GM13977 (cell line): Measurements from ENCODE around the gene EGFL7.

Source experiments
- DNase-seq: peaks from one replicate; pipeline ENCODE4 v3.0.0; 2012; ENCODE audit warnings: low spot score
- in situ Hi-C: fragments of 300-500 bp; cut with MboI; formaldehyde crosslinking; loops from one replicate; pipeline ENCODE4 v1.12.0; 2022; ENCODE audit warnings: low sequenced_read_pairs, low pct_unique_long_range_greater_than_20kb, mixed read lengths, inconsistent platforms; ENCODE audit not compliant: unreplicated experiment
- TF ChIP-seq, protein P1 (sequence below): IDR thresholded peaks from 2 replicates; pipeline ENCODE4 v1.5.1; 2012; ENCODE audit warnings: mild to moderate bottlenecking, control low read depth; ENCODE audit not compliant: insufficient read depth; ENCODE audit errors: extremely low read depth, missing control alignments

Gene EGFL7

DNA sequence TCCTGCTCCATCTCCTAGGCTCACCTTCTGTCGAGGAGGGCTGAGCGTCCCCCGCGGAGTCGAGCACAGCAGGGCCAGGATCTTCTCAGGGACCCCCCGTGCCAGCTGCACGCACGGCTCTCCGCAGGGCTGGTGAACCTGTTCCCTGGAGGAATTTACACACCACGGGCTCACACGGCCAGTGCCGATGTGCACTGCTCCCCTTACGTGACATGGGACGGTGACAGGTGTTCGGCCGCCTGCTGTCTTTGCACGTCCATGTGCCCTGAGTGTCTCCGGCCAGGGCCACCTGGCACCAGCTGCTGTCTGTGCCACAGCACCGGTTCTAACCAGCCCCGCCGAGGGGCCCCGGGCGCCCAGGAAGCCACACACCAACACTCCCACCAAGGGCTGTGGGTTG lies 33.2 kb downstream of the EGFL7 start:
- in situ Hi-C loops: no loop called here
- no peak for DNase-seq
- TF ChIP-seq, protein P1, sequence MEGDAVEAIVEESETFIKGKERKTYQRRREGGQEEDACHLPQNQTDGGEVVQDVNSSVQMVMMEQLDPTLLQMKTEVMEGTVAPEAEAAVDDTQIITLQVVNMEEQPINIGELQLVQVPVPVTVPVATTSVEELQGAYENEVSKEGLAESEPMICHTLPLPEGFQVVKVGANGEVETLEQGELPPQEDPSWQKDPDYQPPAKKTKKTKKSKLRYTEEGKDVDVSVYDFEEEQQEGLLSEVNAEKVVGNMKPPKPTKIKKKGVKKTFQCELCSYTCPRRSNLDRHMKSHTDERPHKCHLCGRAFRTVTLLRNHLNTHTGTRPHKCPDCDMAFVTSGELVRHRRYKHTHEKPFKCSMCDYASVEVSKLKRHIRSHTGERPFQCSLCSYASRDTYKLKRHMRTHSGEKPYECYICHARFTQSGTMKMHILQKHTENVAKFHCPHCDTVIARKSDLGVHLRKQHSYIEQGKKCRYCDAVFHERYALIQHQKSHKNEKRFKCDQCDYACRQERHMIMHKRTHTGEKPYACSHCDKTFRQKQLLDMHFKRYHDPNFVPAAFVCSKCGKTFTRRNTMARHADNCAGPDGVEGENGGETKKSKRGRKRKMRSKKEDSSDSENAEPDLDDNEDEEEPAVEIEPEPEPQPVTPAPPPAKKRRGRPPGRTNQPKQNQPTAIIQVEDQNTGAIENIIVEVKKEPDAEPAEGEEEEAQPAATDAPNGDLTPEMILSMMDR: no peak

DNA sequence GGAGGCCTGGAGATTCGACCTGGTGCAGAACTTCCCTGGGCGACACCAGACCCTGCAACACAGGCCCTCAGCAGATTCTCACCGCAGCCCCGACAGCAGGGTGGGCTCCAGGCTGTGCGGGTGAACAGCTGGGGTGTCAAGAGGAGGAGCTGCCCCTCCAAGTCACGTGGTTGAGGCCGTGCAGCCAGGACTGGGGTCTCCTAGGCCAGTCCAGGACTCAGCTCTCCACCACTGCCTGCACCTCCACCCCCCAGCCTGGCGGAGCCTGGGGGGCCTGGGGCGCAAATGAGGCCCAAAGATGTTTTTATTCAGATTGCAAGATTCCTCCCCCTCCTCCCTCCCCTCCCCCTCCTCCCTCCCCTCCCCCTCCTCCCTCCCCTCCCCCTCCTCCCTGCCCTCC lies 33.8 kb downstream of the EGFL7 start:
- TF ChIP-seq, protein P1: no peak
- in situ Hi-C loops: no loop called here
- no peak for DNase-seq

DNA sequence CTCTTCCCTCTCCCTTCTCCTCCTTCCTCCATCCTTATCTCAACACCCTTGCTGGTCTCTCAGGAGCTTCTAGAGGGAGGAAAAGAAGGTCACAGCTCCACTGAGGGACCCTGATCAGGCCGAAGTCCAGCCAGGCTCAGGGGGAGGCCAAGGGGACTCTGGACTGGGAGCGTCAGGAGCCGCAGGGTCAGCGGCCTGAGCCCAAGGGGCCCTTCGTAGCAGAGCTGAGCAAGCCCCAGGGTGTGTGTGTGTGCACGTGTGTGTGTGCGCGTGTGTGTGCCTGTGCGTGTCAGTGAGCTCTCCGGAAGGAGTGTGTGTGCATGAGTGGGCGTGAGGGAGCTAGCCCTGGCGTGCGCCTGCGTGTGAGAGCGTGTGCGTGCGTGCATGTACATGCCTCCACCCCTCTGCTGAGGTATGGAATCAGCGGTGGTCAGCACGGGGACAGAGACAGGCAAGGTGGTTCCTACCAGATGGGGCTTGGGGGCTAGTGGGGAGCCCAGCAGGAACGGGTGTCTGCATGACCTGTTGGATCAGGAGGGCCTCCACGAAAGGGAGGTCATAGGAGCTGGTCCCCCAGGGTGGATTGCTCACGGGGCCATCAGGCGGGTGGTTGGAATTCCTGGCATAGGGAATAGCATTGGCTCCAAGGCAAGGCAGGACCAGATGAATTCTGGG lies 34.6 kb downstream of the EGFL7 start:
- no peak for DNase-seq
- TF ChIP-seq, protein P1: no peak
- in situ Hi-C loops: no loop called here

DNA sequence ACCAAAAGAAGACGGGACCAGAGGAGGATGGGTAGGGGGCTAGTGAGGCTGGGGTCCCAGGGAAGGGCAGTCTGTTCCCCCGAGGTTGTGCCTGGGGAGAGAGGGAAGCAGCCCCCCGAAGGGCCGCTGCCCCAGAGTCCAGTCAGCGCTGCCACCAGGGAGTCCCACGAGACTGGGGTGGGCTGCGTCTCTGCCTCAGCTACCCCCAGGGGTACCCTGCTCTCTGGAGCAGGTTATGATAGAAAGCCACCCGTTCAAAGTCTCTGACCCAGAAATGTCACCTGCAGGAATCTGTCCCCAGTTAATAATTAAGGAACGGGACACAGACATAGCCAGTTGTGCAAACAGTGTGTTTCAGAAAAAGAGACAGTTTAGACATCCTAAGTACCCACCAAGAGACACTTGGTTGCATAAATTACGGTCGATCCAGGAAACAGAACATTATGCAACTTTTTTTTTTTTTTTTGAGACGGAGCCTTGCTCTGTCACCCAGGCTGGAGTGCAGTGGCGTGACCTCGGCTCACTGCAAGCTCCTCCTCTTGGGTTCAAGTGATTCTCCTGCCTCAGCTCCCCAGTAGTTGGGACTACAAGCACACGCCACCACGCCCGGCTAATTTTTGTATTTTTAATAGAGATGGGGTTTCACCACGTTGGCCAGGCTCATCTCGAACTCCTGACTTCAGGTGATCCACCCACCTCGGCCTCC lies 35.3 kb downstream of the EGFL7 start:
- in situ Hi-C loops: no loop called here
- no peak for DNase-seq
- TF ChIP-seq, protein P1: no peak

DNA sequence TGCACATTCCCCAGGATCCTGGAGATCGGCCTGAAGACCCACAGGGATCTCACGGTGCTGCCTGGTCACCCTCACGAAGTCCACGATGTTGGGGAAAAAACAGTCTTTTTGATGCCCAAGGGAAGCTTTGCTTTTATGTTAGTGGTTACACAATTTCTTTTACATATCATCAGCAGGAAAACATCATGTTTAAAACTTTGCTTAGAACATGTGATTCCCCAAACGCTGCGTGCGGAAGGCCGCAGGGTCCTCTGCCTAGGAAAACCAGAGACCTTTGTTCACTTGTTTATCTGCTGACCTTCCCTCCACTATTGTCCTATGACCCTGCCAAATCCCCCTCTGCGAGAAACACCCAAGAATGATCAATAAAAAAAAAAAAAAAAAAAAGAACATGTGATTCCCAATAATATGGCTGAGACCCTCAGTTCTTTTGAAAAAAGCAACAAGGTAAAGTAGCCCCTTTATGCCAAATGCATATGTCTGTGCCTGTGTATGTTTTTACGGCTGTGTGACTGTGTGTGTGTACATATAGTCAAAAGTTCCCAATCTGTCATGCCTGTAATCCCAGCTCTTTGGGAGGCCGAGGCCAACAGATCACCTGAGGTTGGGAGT lies 36.0 kb downstream of the EGFL7 start:
- TF ChIP-seq, protein P1: no peak
- in situ Hi-C loops: no loop called here
- DNase-seq: no peak

DNA sequence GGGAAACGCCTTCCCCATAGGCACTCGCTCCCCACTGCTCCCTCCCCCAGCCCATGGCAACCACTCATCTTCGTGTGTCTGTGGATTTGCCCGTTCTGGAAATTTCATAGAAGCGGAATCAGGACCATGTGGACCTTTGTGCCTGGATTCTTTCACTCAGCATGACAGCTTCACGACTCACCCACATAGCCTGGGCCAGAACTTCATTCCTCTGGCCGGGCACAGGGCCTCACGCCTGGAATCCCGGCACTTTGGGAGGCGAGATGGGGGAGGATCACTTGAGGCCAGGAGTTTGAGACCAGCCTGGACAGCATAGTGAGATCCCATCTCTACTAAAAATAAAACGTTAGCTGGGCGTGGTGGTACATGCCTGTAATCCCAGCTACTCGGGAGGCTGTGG lies 37.6 kb downstream of the EGFL7 start:
- in situ Hi-C loops: no loop called here
- DNase-seq: no peak

More for the DNA sequence above, 37.6 kb downstream of the EGFL7 start:
- TF ChIP-seq, protein P1: no peak
